Testis (tissue), 2 donors: ENCODE measurements around the gene C2orf81.

ENCODE experiments used
- CTCF ChIP-seq, 3 experiments: fragments of 450-650 bp in 2 of 3; fragments of 200-600 bp in 1 of 3; sonication (generic) in 1 of 3; IDR thresholded peaks; one replicate each; pipeline ENCODE4 v1.5.1; 2016 to 2019; ENCODE audit warnings: antibody characterized with exemption in 3 of 3, mild to moderate bottlenecking in 2 of 3, moderate library complexity in 1 of 3
- POLR2A ChIP-seq: fragments of 450-650 bp; IDR thresholded peaks from one replicate; pipeline ENCODE4 v1.6.1; 2017; ENCODE audit warnings: antibody characterized with exemption, mild to moderate bottlenecking, moderate library complexity

- no peak for TF ChIP-seq POLR2A
- TF ChIP-seq CTCF (IDR thresholded peaks at IDR 0.05): no peak
Measured at GRCh38 chr2:74457129-74457548, 35.7 kb upstream of the C2orf81 start.
